Epidermal melanocyte (primary cell): Measurements from ENCODE around the gene CRNKL1.

Source experiments
- DNase-seq: peaks from one replicate; pipeline ENCODE4 v3.0.0; 2011; ENCODE audit warnings: low spot score; ENCODE audit not compliant: insufficient read length

Gene CRNKL1

DNA sequence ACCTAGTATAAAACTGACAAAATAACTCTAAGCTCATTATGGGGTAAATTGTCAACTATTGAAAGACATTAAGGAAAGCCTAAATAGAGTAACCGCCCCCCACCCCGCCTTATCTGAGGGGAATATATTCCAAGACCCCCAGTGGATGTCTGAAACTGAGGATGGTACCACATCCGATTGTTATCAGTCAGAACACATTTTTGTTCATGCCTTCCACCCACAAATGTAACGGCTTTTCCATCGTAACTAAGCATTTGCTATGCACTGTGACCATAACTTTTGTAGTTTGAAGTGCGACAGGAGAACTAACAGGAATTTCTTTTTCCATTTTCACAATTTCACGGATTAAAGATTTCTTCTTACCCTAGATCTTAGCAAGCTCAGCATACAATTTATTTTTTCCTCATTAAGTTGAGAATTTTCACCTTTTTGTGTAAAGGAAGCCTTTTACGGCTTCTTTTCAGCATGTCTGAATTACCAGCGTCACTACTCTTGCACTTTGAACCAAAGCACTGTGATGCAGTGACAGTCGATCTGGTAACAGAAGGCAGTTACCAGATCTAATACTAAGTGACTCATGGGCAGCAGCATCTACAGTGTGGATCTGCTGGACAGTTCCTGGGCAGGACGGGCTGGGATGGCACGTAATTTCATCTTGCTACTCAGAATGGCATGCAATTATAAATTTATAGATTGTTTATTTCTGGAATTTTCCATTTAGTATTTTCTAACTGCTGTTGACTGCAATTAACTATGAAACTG lies 11.9 kb upstream of the CRNKL1 start:
- no peak for DNase-seq

DNA sequence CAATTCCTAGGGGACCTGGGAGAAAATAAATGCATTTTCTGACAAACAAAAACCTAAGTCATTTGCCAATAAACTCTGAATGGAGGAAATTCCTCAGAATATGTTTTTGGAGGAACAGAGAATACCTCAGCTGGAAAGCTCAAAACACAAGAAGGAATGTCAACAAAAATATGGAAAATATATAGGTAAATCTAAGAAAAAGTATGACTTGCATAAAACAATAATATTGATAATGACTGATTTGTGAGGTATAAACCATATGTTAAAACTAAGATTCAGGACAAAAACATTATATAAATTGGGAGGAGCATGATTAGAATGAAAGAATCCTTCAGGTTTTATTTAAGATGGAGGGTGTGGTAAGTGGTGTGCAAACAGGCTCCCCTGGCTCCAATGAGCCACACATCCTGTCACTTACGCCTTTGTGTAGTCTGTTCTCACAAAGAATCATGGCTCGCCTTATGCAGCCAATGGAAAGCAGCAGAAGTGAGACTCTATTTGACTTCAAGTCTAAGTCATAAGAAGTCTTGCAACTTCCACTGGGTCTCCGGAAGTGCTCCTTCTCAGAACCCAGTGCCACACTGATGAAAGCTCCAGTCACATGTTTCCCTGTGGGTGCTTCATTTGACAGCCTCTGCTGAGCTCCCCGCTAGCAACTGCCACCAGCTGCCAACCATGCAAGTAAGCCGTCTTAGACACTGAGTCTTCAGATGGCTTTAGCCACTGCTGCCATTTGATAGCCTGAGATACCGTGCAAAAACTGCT lies 8.2 kb upstream of the CRNKL1 start:
- DNase-seq = no peak

GRCh38 chr20:20051767-20052073 lies 546 bp downstream of the CRNKL1 start:
- DNase-seq = no peak

DNA sequence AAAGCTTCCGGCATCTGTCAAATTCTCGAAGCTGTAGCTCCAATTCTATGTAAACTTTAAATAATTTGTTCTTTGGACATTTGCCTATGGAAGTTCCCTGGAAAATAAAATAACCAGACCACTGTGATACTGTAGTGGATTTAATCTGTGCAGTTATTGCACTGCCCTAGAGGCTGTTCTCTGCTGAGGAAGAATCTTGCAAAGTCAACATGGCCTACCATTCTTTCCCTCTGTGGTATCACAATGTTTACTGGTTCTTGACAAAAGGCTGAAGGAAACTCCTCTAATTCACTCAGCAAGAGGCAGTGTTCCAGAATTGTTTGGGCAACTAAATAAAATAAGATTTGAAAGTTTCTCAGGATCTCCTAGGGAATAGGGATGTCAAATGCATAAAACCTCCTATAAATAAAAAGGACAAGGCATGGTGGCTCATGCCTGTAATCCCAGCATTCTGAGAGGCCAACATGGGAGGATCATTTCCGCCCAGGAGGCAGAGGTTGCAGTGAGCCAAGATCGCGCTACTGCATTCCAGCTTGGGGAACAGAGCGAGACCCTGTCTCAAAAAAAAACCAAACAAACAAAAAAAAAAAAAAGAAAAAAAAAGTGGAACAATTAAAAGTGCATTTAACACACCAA lies 12.4 kb downstream of the CRNKL1 start:
- no peak for DNase-seq

- no peak for DNase-seq
Measured at GRCh38 chr20:20038586-20038985, 13.7 kb downstream of the CRNKL1 start.

DNA sequence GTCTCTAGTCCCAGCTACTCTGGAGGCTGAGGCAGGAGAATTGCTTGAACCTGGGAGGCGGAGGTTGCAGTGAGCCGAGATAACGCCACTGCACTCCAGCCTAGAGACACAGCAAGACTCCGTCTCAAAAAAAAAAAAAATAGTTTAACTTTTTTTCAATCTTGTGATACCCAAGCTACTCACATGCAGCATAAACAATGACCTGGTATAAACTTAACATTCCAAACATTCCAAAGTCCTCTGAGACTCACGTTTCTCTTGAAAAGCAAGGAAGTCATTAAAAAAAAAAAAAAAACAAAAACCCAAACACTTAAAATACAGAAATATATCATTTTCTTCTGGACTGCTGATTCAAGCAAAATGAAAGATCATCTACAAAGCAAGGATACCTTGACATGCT lies 14.3 kb downstream of the CRNKL1 start:
- no peak for DNase-seq

- DNase-seq = no peak
Measured at GRCh38 chr20:20036756-20037155, 15.5 kb downstream of the CRNKL1 start.

DNA sequence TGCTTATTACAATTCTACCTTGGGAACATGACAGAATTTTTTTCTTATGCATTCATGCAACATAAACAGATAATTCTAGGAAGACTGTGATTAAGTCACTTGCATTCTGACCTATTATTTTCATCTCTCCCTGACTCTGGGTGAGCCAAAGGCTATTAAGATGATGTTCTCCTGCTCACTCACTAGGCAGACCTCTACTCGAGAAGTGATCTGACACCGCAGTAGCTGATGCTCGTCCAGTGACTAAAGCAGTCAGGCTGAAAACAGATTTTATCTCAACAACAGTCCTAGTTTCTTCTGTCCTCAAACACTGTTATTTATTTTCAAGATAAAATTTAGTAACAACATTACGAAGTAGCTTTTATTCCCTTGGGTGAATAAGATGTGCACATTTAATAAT lies 17.8 kb downstream of the CRNKL1 start:
- no peak for DNase-seq

GRCh38 chr20:20031790-20032189 lies 20.5 kb downstream of the CRNKL1 start:
- no peak for DNase-seq

DNA sequence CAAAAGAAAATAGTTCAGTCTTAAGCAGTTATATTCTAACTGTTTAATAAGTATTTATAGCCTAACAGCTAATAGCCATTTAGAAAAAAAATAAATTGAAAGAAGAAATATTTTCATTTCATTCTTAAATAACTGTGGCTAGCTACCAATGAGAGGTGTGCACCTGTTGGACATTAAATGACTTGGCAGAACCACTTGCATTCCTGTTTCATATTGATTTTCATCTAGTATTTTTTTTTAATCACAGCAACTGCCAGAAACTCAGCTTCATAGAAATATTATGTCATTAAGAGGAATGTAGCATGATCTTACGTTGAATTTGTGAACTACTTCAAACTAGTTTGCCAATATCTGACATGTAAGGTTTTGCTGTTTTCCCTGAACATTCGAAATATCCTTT lies 25.0 kb downstream of the CRNKL1 start:
- DNase-seq = no peak

- no peak for DNase-seq
Measured at GRCh38 chr20:20024942-20025341, 27.3 kb downstream of the CRNKL1 start.

- DNase-seq = no peak
Measured at GRCh38 chr20:20023395-20023794, 28.9 kb downstream of the CRNKL1 start.

DNA sequence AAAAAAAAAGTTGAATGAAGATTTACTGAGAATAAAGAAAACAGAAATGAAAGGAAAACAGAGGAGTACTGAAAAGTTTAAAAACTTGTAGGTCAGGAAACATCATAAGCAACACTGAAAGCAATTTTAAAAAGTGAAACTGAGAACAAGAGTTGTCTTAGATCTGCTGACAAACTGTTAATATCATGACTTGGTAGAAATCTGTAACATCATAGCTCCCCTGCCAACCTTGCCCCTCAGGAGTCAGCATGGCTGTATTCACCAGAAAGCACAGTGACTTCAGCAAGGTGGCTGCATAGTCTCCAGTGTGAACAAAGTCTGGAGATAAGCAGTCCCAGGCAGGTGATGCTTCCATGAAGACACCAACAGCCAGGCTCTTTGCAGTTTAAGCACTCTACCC lies 29.8 kb downstream of the CRNKL1 start:
- no peak for DNase-seq

DNA sequence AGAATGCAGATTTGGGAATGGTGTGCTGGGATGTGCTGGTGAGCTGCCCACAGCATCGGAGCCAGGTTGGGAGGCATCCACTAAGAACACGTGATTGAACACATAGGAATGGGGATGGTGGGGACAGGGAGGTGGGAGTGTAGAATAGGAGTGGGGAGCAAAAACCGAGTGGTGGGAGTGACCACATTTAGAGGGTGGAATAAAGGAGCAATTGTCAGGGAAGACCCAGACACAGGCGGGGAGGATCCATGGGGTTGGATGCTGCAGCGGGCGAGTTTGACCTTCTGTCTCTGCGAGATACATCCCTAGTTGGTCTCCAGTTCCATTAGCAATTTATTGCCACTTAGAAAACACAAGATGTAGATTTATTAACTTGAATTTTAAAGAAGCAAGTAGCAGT lies 30.4 kb downstream of the CRNKL1 start:
- DNase-seq = no peak

DNA sequence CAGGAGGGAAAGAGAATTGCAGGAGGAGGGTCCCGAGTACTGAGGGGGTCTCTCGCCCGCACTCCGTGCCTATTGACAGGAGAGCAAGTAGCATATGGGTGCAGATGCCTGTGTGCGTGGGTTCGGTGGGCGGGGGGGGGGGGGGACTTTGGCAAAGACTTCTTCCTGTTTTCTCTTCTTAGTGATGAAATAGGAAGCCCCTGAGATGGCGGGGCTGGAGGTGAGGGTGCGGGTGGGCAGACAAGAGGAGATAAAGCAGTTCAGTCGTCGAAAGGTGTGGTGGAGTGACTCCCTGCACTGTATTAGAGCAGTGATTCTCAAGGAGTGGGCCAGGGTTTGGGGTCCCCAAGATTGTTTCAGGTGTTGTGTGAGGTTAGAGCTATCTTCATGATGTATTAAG lies 31.4 kb downstream of the CRNKL1 start:
- no peak for DNase-seq

GRCh38 chr20:20019123-20019522 lies 33.1 kb downstream of the CRNKL1 start:
- DNase-seq = no peak

GRCh38 chr20:20018366-20018765 lies 33.9 kb downstream of the CRNKL1 start:
- no peak for DNase-seq

DNA sequence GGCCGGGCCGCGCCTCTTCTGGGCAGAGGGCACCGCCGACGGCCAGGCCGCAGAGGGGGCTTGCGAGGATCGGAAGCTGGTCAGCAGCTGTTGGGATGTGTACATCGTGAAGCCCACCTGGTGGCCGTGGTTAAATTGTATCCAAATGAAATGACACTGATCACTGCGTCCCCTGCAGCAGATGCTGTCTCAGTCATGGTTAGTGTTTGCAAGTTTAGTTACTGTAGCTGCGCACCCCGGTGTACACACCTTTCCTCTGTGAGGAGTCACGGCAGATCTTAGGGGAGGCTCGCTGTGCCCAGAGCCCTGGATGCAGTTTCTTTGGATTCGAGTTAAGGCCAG lies 34.5 kb downstream of the CRNKL1 start:
- DNase-seq = no peak

DNA sequence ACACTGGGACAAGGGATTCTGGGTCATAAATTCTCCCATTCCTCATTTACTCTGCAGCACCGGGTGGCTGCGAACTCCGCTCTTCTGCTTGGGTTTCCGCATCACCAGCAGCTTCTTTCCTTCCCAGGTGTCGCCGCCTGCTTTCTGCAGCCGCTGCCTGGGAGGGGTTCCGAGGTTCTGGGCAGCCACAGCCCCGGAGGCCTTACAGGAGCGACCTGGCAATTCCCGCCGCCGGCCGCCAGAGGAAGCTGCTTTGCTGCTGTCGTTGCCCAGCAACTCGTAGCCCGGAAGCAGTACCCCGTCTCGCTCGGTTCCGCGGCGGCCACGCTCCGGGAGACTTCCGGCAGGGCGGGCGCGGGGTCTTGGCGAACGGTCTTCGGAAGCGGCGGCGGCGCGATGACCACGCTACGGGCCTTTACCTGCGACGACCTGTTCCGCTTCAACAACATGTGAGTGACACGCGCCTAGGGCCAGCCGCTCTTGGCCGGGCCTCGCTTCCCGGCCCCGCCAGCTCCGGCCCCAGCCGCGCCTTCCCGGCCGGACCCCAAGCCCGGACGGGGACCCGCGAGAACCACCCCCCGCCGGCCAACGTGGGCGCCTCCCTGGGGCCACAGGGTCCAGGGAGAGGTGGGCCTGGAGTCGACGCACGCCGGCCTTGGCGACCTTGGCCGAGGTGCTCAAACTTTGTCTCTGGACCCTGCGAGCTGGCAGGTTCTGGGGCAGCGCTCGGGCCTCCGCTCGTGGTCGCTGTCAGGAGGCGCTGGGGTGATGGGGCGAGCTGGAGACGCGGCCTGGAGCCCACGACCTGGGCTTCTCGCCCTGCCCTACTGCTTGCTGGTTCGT lies 35.0 kb downstream of the CRNKL1 start, which contains the start of gene NAA20:
Gene NAA20 (plus strand): TSS at position 362 of the 843 bp plus-strand sequence. CDS start 35 bp downstream, at position 397.
- peak; percentile 89 for DNase-seq

DNA sequence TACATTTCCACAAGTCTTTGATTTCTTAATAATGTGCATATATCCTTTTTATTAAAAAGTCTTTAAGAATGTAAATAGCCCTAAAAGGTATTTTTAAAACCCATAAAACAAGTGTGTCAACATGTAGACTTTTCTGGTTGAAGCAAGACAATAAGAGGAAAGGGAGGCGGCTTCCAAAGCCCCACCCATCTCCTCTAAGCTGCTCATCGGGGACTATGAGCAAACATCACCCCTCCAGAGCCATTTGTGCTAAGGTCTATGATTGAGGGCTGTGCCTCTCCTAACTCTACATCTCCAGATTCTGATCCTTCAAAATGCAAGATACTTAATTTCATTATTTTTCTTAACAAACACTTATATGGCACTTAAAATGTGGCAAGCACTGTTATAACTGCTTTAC lies 37.6 kb downstream of the CRNKL1 start:
- DNase-seq = no peak

DNA sequence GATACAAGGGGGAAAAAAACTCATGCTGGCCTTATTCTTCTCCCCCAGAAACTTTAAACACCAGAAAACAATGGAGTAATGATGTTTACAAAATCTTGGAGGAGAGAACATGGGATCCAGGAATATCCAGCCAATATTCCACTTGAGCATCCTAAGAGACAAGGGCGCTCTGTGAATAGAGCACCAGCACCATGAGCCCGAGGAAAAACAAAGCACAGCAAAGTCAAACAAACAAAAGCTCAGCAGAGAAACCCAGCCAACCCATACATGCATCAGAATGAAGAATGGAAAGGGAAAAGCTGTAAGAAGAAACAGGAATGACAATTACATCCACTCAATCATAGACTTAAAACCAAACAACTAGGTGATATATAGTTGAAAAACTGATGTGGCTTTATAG lies 39.7 kb downstream of the CRNKL1 start:
- DNase-seq = no peak
